Measurements from ENCODE around the gene ATG101.

The ATG101 gene

GRCh38 chr12:52056801-52057637 is 12.8 kb upstream of the ATG101 start:
- TF ChIP-seq CTCF (IDR thresholded peaks at IDR 0.05; ENCODE audit: control extremely low read depth, extremely low read depth, low read depth, missing control alignments): no peak
- POLR2A ChIA-PET: interaction anchor here (1.1 kb wide), 1 partner anchor 13 kb away, joined by 4 read pairs; the partner anchor contains the start of gene ATG101
- no peak for DNase-seq (ENCODE audit: extremely low spot score)
- CTCF ChIA-PET: interaction anchor here (1.4 to 42.5 kb wide), 2 partner anchors 9 to 24 kb away, joined by 3 to 1220 read pairs; no protein-coding TSS in a partner anchor

DNA sequence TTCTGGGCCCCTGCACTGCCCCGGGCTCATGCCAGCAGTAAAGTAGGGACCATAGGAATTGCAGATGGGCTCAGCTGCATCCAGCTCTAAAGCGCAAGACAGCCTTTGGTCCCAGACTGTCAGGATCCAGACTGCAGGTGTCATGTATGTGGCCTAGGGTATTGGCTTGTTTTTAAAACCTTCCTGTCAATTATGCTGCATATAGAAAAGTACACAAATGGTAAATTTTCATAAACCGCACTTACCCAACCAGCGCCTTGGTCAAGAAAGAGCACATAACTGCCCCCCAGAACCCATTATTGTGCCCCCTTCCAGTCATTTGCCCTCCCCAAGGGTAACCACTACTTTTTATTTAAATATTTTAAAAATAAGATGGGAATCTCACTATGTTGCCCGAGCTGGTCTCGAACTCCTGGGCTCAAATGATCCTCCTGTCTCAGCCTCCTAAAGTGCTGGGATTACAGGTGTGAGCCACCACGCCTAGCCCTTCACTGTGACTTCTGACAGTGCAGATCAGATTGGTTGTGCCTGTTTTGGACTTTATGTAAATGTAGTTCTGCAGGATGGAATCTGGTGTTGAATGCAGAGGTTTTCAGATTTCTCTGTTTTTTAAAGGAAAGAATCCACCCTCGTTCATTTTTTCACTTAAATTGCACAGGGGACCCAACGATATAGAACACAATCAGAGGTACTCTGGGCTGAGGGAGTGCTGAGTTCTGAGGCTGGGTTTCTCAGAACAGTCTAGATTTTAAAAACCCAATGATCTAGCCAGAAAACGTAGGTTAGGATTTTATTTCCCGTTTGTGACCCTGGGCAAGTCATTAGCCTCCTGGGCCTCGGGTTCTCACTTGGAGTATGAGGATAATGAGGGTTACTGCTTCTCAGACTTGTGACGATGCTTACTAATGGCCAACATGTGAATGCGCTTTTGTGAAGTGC is 11.9 kb upstream of the ATG101 start:
- TF ChIP-seq CTCF (IDR thresholded peaks at IDR 0.05; ENCODE audit: control extremely low read depth, extremely low read depth, low read depth, missing control alignments): no peak
- DNase-seq (ENCODE audit: extremely low spot score): no peak
- ChIA-PET POLR2A (no interaction called here), CTCF (interaction anchor here (1.4 to 42.5 kb wide), 2 partner anchors 8 to 25 kb away, joined by 3 to 1220 read pairs; no protein-coding TSS in a partner anchor)

DNA sequence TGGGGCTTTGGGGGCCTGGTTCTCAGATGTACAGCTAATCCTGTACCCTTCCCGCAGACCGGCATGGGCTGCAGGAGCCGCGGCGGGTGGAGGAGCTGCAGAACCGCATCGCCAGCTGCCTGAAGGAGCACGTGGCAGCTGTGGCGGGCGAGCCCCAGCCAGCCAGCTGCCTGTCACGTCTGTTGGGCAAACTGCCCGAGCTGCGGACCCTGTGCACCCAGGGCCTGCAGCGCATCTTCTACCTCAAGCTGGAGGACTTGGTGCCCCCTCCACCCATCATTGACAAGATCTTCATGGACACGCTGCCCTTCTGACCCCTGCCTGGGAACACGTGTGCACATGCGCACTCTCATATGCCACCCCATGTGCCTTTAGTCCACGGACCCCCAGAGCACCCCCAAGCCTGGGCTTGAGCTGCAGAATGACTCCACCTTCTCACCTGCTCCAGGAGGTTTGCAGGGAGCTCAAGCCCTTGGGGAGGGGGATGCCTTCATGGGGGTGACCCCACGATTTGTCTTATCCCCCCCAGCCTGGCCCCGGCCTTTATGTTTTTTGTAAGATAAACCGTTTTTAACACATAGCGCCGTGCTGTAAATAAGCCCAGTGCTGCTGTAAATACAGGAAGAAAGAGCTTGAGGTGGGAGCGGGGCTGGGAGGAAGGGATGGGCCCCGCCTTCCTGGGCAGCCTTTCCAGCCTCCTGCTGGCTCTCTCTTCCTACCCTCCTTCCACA is 11.0 kb upstream of the ATG101 start:
- ChIA-PET CTCF (interaction anchor here (1.1 to 42.5 kb wide), 4 partner anchors 10 to 26 kb away, joined by 3 to 1220 read pairs (median 18); partner anchors contain the start of gene ATG101), POLR2A (interaction anchor here (0.6 to 2.5 kb wide), 2 partner anchors 8 kb away, joined by 3 to 7 read pairs; partner anchors contain the start of gene NR4A1)
- DNase-seq (ENCODE audit: extremely low spot score): no peak
- TF ChIP-seq CTCF (IDR thresholded peaks at IDR 0.05; ENCODE audit: control extremely low read depth, extremely low read depth, low read depth, missing control alignments): no peak

DNA sequence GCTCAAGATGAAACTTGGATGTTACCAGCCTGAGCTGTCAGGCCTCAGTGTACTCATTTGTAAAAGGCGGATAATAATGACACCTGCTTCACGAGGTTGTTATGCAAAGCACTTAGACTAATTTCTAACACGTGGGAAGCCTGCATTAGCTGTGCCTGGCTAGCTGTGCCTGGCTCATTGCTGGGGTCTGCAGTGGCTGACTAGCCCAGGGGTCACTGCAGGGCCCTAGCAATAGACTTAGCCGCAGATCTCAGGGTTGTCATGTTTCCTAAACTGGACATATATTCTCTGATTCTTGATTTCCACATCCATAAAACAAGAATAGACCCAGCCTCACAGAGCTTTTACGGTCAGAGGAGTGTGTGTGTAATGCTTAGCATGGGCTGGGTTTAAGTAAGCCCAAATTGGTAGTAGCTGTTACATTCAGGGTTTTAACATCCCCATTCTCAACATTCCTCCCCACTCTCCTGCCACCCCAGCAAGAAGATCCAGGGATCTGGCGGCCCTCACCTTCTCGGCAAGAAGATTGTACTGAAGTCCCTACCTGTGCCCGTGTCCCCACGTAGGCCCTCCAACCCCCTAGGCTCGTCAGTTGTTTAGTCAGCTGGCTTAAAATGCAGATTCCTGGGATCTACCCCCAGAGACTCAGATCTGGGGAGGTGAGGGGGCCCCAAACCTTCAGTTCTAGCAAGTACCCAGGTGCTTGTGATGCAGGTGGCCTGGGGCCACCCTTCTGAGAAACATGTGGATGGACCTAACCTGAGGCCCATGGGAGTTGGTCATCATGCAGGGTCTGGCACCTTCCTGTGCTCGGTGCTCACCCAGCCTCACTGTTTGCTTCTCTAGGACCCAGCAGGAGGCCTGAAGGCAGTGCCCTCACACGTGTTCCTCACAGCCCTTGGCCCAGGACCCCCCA is 9.9 kb upstream of the ATG101 start:
- no peak for DNase-seq (ENCODE audit: extremely low spot score)
- no peak for TF ChIP-seq CTCF (IDR thresholded peaks at IDR 0.05; ENCODE audit: control extremely low read depth, extremely low read depth, low read depth, missing control alignments)
- POLR2A ChIA-PET: interaction anchor here (2.5 kb wide), 1 partner anchor 9 kb away, joined by 7 read pairs; the partner anchor contains the start of gene NR4A1
- CTCF ChIA-PET: interaction anchor here (1.1 to 42.5 kb wide), 5 partner anchors 9 to 58 kb away, joined by 3 to 1220 read pairs (median 9); partner anchors contain the start of gene ATG101

DNA sequence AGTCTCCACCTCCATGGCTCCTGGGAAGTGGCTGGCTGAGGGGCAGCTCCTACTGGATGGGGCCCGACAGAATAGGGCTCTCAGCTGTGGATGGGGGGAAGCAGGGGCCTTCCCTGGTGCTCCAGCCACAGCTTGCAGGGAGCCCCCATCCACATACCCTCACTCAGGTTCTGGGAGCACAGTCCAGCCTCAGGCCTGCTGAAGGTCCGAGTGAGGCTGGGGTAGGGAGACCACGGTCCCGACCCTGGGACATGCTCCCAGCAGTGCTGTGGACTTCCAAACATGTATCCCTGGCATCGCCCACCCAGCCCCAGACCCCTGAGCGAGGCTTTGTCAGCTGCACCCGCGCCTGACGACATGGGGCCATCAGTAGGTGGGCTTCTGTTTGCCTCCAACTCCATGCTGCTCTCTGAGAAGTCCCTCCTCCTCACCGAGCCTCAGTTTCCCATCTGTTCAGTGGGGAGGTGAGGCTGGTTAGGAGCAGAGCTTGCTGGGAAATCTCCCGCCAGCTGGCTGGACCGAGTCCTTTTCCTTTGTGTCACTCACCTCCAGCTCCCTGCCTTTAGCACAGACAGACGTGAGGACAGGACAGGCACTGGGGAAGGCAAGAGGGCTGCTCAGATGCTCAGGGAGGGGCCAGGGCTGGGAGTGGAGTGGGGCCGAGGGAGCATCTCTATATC is 9.1 kb upstream of the ATG101 start:
- DNase-seq (ENCODE audit: extremely low spot score): no peak
- POLR2A ChIA-PET: interaction anchor here (2.5 kb wide), 1 partner anchor 10 kb away, joined by 7 read pairs; the partner anchor contains the start of gene NR4A1
- CTCF ChIA-PET: interaction anchor here (1.2 to 42.5 kb wide), 5 partner anchors 8 to 57 kb away, joined by 4 to 1220 read pairs (median 9); partner anchors contain the start of genes ATG101 and NR4A1
- no peak for TF ChIP-seq CTCF (IDR thresholded peaks at IDR 0.05; ENCODE audit: control extremely low read depth, extremely low read depth, low read depth, missing control alignments)

Data from GM10248 (cell line).